ENCODE measurements around the gene COL7A1.
A peak's percentile ranks its signal among the peaks of the same experiment; 100 is the strongest.

Gene COL7A1

DNA sequence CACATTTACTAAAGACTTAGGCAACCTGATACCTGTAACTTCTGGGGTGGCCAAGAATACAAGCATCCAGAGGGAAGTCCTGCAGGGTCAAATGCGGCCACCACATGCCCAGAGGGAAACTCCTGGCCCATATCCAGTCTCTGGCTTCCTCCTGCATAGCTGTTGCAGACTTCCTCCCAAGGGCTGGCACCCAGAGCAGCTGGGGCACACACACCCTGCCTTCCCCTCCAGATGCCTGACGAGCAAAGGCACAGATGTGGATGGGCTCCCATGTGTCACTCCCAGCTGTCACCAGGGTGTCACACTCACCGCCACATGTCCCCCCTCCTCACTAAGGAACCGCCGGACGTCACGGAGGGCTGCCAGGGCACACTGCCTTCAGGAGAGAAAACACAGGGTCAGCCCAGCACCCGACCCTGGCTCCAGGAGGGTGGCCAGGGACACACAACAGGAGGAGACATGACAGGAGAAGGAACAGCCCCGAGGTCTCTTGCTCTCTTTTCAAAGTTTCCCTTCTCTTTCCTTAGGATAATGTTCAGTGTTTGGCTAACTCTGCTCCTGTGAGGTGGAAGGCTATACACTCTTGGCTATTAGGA lies 51.8 kb downstream of the COL7A1 start:
- no peak overlapping the region for H2BK120ac ChIP-seq (ENCODE audit: low read depth, low read length)
- H3K9ac ChIP-seq (ENCODE audit: low read length): no peak overlapping the region
- no peak overlapping the region for H3K4ac ChIP-seq (ENCODE audit: low read depth in 1 of 2, low read length in 2 of 2)
- no peak overlapping the region for H3K4me2 ChIP-seq (ENCODE audit: low read length, poor library complexity, severe bottlenecking)
- H3K14ac ChIP-seq (ENCODE audit: low read length in 2 of 2): no peak overlapping the region
- H4K8ac ChIP-seq (ENCODE audit: low read length): no peak overlapping the region
- no peak overlapping the region for H3K27ac ChIP-seq (ENCODE audit: low read length, poor library complexity, severe bottlenecking)
- H4K91ac ChIP-seq (ENCODE audit: low read length): no peak overlapping the region
- no peak overlapping the region for H2AFZ ChIP-seq (ENCODE audit: low read depth, low read length)
- no peak overlapping the region for H2BK5ac ChIP-seq (ENCODE audit: low read depth, low read length, poor library complexity, severe bottlenecking)
- H3K18ac ChIP-seq (ENCODE audit: low read depth in 1 of 2, low read length in 2 of 2): no peak overlapping the region
- H3K4me1 ChIP-seq (ENCODE audit: control insufficient read depth, insufficient read depth, low read depth, low read length): peaks cover 5% of the 10 kb centered on the region
- H3K27me3 ChIP-seq (ENCODE audit: control insufficient read depth in 1 of 2, insufficient read depth in 1 of 2, low read length in 2 of 2): no peaks in the 10 kb centered on the region
- no peak for DNase-seq
- H2AK5ac ChIP-seq (ENCODE audit: low read length, severe bottlenecking): no peak overlapping the region
- H3K36me3 ChIP-seq (ENCODE audit: control insufficient read depth in 1 of 2, insufficient read depth in 2 of 2, low read depth in 1 of 2, low read length in 2 of 2): peaks cover 16 to 50% of the 10 kb centered on the region in 2 experiments
- peaks cover 8% of the 10 kb centered on the region for H3K79me1 ChIP-seq (replicated peaks; ENCODE audit: low read length, poor library complexity, severe bottlenecking)
- 89% methylated on average over 8 of the region's 9 CpGs for WGBS
- no peak overlapping the region for H2BK15ac ChIP-seq (ENCODE audit: low read depth, poor library complexity, severe bottlenecking)
- no peak overlapping the region for H2BK12ac ChIP-seq (ENCODE audit: low read length in 2 of 2)
- H3K4me3 ChIP-seq (ENCODE audit: insufficient read depth in 1 of 2, low read depth in 1 of 2, low read length in 2 of 2): no peak overlapping the region
- H3K9me3 ChIP-seq (ENCODE audit: control insufficient read depth, low read length): no peaks in the 10 kb centered on the region
- no peak overlapping the region for H3K23ac ChIP-seq (ENCODE audit: low read length in 2 of 2)

DNA sequence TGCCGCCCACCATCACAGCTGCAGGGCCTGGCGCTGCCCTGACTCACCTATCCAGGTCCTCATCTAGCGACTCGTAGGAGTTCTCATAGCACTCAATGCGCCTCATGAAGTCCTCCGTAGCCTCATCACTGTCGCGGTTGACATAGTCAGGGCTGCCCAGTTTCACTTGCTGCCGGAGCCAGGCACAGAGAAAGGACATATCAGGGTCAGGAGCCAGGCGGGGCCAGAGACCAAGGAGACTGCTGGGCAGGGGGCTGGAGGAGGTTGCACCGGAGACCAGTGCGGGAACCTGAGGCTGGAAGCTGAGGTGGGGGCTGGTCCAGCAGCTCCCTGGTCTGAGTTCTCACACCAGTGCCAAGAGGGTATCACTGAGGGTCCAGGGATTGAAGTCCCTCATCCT lies 56.7 kb downstream of the COL7A1 start:
- Histone ChIP-seq H3K9me3 (ENCODE audit: control insufficient read depth, low read length) (no peaks in the 10 kb centered on the region), H2BK12ac (ENCODE audit: low read length in 2 of 2) (no peak overlapping the region), H2BK5ac (ENCODE audit: low read depth, low read length, poor library complexity, severe bottlenecking) (no peak overlapping the region), H2AK5ac (ENCODE audit: low read length, severe bottlenecking) (no peak overlapping the region), H3K27ac (ENCODE audit: low read length, poor library complexity, severe bottlenecking) (no peak overlapping the region), H3K36me3 (ENCODE audit: control insufficient read depth in 1 of 2, insufficient read depth in 2 of 2, low read depth in 1 of 2, low read length in 2 of 2) (peaks cover 19 to 60% of the 10 kb centered on the region in 2 experiments), H2AFZ (ENCODE audit: low read depth, low read length) (no peak overlapping the region), H3K23ac (ENCODE audit: low read length in 2 of 2) (no peak overlapping the region), H3K18ac (ENCODE audit: low read depth in 1 of 2, low read length in 2 of 2) (no peak overlapping the region), H3K4me2 (ENCODE audit: low read length, poor library complexity, severe bottlenecking) (no peak overlapping the region), H3K4me1 (ENCODE audit: control insufficient read depth, insufficient read depth, low read depth, low read length) (peaks cover 6% of the 10 kb centered on the region), H3K9ac (ENCODE audit: low read length) (no peak overlapping the region), H2BK120ac (ENCODE audit: low read depth, low read length) (no peak overlapping the region), H2BK15ac (ENCODE audit: low read depth, poor library complexity, severe bottlenecking) (no peak overlapping the region), H3K27me3 (ENCODE audit: control insufficient read depth in 1 of 2, insufficient read depth in 1 of 2, low read length in 2 of 2) (no peaks in the 10 kb centered on the region), H3K4ac (ENCODE audit: low read depth in 1 of 2, low read length in 2 of 2) (no peak overlapping the region), H3K79me1 (replicated peaks; ENCODE audit: low read length, poor library complexity, severe bottlenecking) (peaks cover 7% of the 10 kb centered on the region), H4K91ac (ENCODE audit: low read length) (peak overlapping the region; percentile 16), H3K4me3 (ENCODE audit: insufficient read depth in 1 of 2, low read depth in 1 of 2, low read length in 2 of 2) (no peak overlapping the region), H3K14ac (ENCODE audit: low read length in 2 of 2) (no peak overlapping the region), H4K8ac (ENCODE audit: low read length) (no peak overlapping the region)
- WGBS: 97% methylated on average over 12 of the region's 12 CpGs
- DNase-seq: no peak

DNA sequence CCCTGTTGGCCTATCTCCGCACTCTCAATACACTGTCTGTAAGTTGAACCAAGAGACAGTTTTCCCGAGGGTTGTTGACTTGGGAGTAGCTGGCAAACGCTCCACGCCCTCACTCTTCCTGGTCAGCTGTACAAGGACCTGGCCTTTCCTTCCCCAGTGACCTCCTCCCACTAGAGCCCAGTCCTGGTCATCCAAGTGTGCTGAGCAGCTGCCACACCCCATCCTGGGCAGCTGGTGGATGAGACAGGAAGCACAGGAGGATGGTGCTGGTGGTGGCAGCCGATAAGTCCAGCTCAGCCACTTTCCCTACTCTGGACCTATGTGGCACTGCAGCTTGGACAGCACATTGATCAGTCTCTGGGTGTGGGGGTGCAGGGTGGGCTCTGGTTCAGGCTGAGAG lies 58.3 kb downstream of the COL7A1 start:
- Histone ChIP-seq H2BK5ac (ENCODE audit: low read depth, low read length, poor library complexity, severe bottlenecking) (no peak overlapping the region), H3K27ac (ENCODE audit: low read length, poor library complexity, severe bottlenecking) (no peak overlapping the region), H3K14ac (ENCODE audit: low read length in 2 of 2) (no peak overlapping the region), H3K27me3 (ENCODE audit: control insufficient read depth in 1 of 2, insufficient read depth in 1 of 2, low read length in 2 of 2) (no peaks in the 10 kb centered on the region), H2BK120ac (ENCODE audit: low read depth, low read length) (no peak overlapping the region), H3K23ac (ENCODE audit: low read length in 2 of 2) (no peak overlapping the region), H3K79me1 (replicated peaks; ENCODE audit: low read length, poor library complexity, severe bottlenecking) (peaks cover 10% of the 10 kb centered on the region), H3K4me3 (ENCODE audit: insufficient read depth in 1 of 2, low read depth in 1 of 2, low read length in 2 of 2) (no peak overlapping the region), H4K91ac (ENCODE audit: low read length) (no peak overlapping the region), H3K4me2 (ENCODE audit: low read length, poor library complexity, severe bottlenecking) (no peak overlapping the region), H2BK12ac (ENCODE audit: low read length in 2 of 2) (no peak overlapping the region), H4K8ac (ENCODE audit: low read length) (no peak overlapping the region), H2BK15ac (ENCODE audit: low read depth, poor library complexity, severe bottlenecking) (no peak overlapping the region), H3K18ac (ENCODE audit: low read depth in 1 of 2, low read length in 2 of 2) (no peak overlapping the region), H3K9ac (ENCODE audit: low read length) (no peak overlapping the region), H3K4ac (ENCODE audit: low read depth in 1 of 2, low read length in 2 of 2) (no peak overlapping the region), H3K4me1 (ENCODE audit: control insufficient read depth, insufficient read depth, low read depth, low read length) (peaks cover 4% of the 10 kb centered on the region), H2AK5ac (ENCODE audit: low read length, severe bottlenecking) (no peak overlapping the region), H3K9me3 (ENCODE audit: control insufficient read depth, low read length) (no peaks in the 10 kb centered on the region), H2AFZ (ENCODE audit: low read depth, low read length) (no peak overlapping the region), H3K36me3 (ENCODE audit: control insufficient read depth in 1 of 2, insufficient read depth in 2 of 2, low read depth in 1 of 2, low read length in 2 of 2) (peaks cover 19 to 53% of the 10 kb centered on the region in 2 experiments)
- DNase-seq: no peak
- over 99% methylated on average over 5 of the region's 5 CpGs for WGBS

DNA sequence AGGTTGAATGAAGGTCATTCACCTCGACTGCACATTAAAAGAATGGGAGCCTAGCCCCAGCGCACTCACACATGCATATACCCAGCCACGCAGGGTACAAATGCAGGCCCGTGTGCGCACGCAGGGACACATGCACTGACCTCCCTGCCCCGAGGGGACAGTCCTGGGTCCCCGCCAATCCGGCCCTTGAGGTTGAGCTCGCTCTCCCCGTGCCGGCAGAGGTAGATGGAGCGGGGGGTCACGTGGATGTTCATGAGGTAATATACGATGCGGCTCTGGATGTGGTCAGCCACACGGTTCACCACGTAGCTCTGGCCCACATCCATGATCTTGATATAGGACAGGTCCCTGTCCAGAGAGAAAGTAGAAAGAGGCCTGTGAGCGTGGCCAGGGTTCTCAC lies 59.0 kb downstream of the COL7A1 start:
- H3K79me1 ChIP-seq (replicated peaks; ENCODE audit: low read length, poor library complexity, severe bottlenecking): peaks cover 10% of the 10 kb centered on the region
- DNase-seq: no peak
- peaks cover 4% of the 10 kb centered on the region for H3K4me1 ChIP-seq (ENCODE audit: control insufficient read depth, insufficient read depth, low read depth, low read length)
- peaks cover 19 to 53% of the 10 kb centered on the region in 2 experiments for H3K36me3 ChIP-seq (ENCODE audit: control insufficient read depth in 1 of 2, insufficient read depth in 2 of 2, low read depth in 1 of 2, low read length in 2 of 2)
- no peak overlapping the region for H2BK5ac ChIP-seq (ENCODE audit: low read depth, low read length, poor library complexity, severe bottlenecking)
- no peak overlapping the region for H2BK120ac ChIP-seq (ENCODE audit: low read depth, low read length)
- 97% methylated on average over 18 of the region's 19 CpGs for WGBS
- H3K14ac ChIP-seq (ENCODE audit: low read length in 2 of 2): no peak overlapping the region
- H2BK15ac ChIP-seq (ENCODE audit: low read depth, poor library complexity, severe bottlenecking): no peak overlapping the region
- H3K9me3 ChIP-seq (ENCODE audit: control insufficient read depth, low read length): no peaks in the 10 kb centered on the region
- H2BK12ac ChIP-seq (ENCODE audit: low read length in 2 of 2): no peak overlapping the region
- H2AK5ac ChIP-seq (ENCODE audit: low read length, severe bottlenecking): no peak overlapping the region
- no peak overlapping the region for H3K18ac ChIP-seq (ENCODE audit: low read depth in 1 of 2, low read length in 2 of 2)
- H3K4me3 ChIP-seq (ENCODE audit: insufficient read depth in 1 of 2, low read depth in 1 of 2, low read length in 2 of 2): no peak overlapping the region
- no peak overlapping the region for H4K91ac ChIP-seq (ENCODE audit: low read length)
- H3K27ac ChIP-seq (ENCODE audit: low read length, poor library complexity, severe bottlenecking): no peak overlapping the region
- H3K4ac ChIP-seq (ENCODE audit: low read depth in 1 of 2, low read length in 2 of 2): no peak overlapping the region
- H3K27me3 ChIP-seq (ENCODE audit: control insufficient read depth in 1 of 2, insufficient read depth in 1 of 2, low read length in 2 of 2): no peaks in the 10 kb centered on the region
- H2AFZ ChIP-seq (ENCODE audit: low read depth, low read length): no peak overlapping the region
- no peak overlapping the region for H3K4me2 ChIP-seq (ENCODE audit: low read length, poor library complexity, severe bottlenecking)
- no peak overlapping the region for H4K8ac ChIP-seq (ENCODE audit: low read length)
- H3K9ac ChIP-seq (ENCODE audit: low read length): no peak overlapping the region
- no peak overlapping the region for H3K23ac ChIP-seq (ENCODE audit: low read length in 2 of 2)
